GM10266 (cell line): ENCODE measurements around the gene FGFR4.

Source experiments
- DNase-seq: peaks from one replicate; pipeline ENCODE4 v3.0.0; 2012; ENCODE audit errors: extremely low spot score
- CTCF ChIP-seq: IDR thresholded peaks from 2 replicates; pipeline ENCODE4 v1.5.1; 2012; ENCODE audit warnings: mild to moderate bottlenecking, low read depth; ENCODE audit not compliant: control insufficient read depth, insufficient read depth; ENCODE audit errors: missing control alignments

Gene FGFR4

GRCh38 chr5:177133853-177134696 lies 47.4 kb downstream of the FGFR4 start:
- TF ChIP-seq CTCF: no peak

GRCh38 chr5:177134697-177135225 lies 48.0 kb downstream of the FGFR4 start:
- no peak for TF ChIP-seq CTCF
- DNase-seq: no peak

More at GRCh38 chr5:177133853-177134696, 47.4 kb downstream of the FGFR4 start:
- peak; percentile 66 for DNase-seq

- no peak for TF ChIP-seq CTCF
- no peak for DNase-seq
Measured at GRCh38 chr5:177140312-177140711, 53.6 kb downstream of the FGFR4 start.

- TF ChIP-seq CTCF: no peak
- no peak for DNase-seq
Measured at GRCh38 chr5:177141496-177141895, 54.8 kb downstream of the FGFR4 start.

- TF ChIP-seq CTCF: no peak
Measured at GRCh38 chr5:177142098-177142611, 55.4 kb downstream of the FGFR4 start.

GRCh38 chr5:177142778-177143177 lies 56.1 kb downstream of the FGFR4 start:
- DNase-seq: no peak
- TF ChIP-seq CTCF: no peak

More at GRCh38 chr5:177142098-177142611, 55.4 kb downstream of the FGFR4 start:
- DNase-seq: no peak
